ENCODE measurements around the gene CTSS. TPM values are rescaled to one million over a fixed set of nuclear protein-coding genes. Genes with fewer than 3 reads are reported as not detected.

The CTSS gene
- total RNA-seq, 2 experiments from 2014 or later = 38.7 to 40.6 TPM

DNA sequence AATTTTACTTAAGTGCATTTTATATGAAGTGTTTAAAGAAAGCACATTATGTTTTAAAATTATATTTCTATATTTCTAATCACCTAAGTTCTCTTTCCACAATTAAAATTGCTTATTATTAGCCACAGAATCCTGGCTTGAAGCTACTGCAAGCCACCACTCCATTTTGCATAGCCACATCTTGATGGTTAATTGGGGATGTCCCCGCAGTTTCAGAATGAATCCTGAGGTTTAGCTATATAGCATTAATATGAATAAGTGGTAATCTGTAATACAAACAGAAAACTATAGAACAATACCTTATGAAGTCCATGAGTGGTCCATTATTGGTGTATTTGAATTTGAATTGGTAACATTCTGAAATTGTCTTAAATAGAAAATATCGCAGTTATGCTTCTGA lies 57.0 kb downstream of the CTSS start:
- H3K36me3 ChIP-seq (ENCODE audit: insufficient read depth, low read length) = no peaks in the 10 kb centered on the region
- no peak overlapping the region for H2AFZ ChIP-seq (ENCODE audit: low read length)
- POLR2A ChIA-PET = no interaction called here
- no peak overlapping the region for H3K27ac ChIP-seq (ENCODE audit: low read depth, low read length, poor library complexity, severe bottlenecking)
- TF ChIP-seq, protein P1, sequence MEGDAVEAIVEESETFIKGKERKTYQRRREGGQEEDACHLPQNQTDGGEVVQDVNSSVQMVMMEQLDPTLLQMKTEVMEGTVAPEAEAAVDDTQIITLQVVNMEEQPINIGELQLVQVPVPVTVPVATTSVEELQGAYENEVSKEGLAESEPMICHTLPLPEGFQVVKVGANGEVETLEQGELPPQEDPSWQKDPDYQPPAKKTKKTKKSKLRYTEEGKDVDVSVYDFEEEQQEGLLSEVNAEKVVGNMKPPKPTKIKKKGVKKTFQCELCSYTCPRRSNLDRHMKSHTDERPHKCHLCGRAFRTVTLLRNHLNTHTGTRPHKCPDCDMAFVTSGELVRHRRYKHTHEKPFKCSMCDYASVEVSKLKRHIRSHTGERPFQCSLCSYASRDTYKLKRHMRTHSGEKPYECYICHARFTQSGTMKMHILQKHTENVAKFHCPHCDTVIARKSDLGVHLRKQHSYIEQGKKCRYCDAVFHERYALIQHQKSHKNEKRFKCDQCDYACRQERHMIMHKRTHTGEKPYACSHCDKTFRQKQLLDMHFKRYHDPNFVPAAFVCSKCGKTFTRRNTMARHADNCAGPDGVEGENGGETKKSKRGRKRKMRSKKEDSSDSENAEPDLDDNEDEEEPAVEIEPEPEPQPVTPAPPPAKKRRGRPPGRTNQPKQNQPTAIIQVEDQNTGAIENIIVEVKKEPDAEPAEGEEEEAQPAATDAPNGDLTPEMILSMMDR (conservative IDR thresholded peaks at IDR 0.05; ENCODE audit: low read length) = no peak
- no peak for TF ChIP-seq EZH2phosphoT487 (IDR thresholded peaks at IDR 0.05; ENCODE audit: borderline replicate concordance, low read depth, low read length)
- no peaks in the 10 kb centered on the region for H4K20me1 ChIP-seq (ENCODE audit: insufficient read depth, low read length)
- intact Hi-C loops (cut with micrococcal nuclease; ENCODE audit: unreplicated experiment) = no loop called here
- H3K9me2 ChIP-seq (ENCODE audit: insufficient read depth, low read length) = no peaks in the 10 kb centered on the region
- CTCF ChIA-PET (ENCODE audit: unreplicated experiment) = no interaction called here
- no TSS peak for BruUV-seq (replicated peaks)
- no peaks in the 10 kb centered on the region for H3K79me2 ChIP-seq (ENCODE audit: insufficient read depth, low read depth, low read length)
- no peak overlapping the region for H3K4me2 ChIP-seq (ENCODE audit: low read length)
- no peaks in the 10 kb centered on the region for H3K4me1 ChIP-seq (ENCODE audit: insufficient read depth, low read length, poor library complexity, severe bottlenecking)
- H3K4me3 ChIP-seq (ENCODE audit: low read depth, low read length, poor library complexity, severe bottlenecking) = no peak overlapping the region
- H3K9me3 ChIP-seq (ENCODE audit: low read length) = no peaks in the 10 kb centered on the region
- no peak for DNase-seq (ENCODE audit: low spot score)

GRCh38 chr1:150706091-150706490 lies 59.5 kb downstream of the CTSS start:
- Histone ChIP-seq H3K4me2 (ENCODE audit: low read length) (no peak overlapping the region), H3K9me3 (ENCODE audit: low read length) (no peaks in the 10 kb centered on the region), H2AFZ (ENCODE audit: low read length) (no peak overlapping the region), H4K20me1 (ENCODE audit: insufficient read depth, low read length) (no peaks in the 10 kb centered on the region), H3K79me2 (ENCODE audit: insufficient read depth, low read depth, low read length) (no peaks in the 10 kb centered on the region), H3K4me3 (ENCODE audit: low read depth, low read length, poor library complexity, severe bottlenecking) (no peak overlapping the region), H3K4me1 (ENCODE audit: insufficient read depth, low read length, poor library complexity, severe bottlenecking) (no peaks in the 10 kb centered on the region), H3K27ac (ENCODE audit: low read depth, low read length, poor library complexity, severe bottlenecking) (no peak overlapping the region), H3K36me3 (ENCODE audit: insufficient read depth, low read length) (no peaks in the 10 kb centered on the region), H3K9me2 (ENCODE audit: insufficient read depth, low read length) (no peaks in the 10 kb centered on the region)
- intact Hi-C loops (cut with micrococcal nuclease; ENCODE audit: unreplicated experiment) = no loop called here
- ChIA-PET POLR2A (interaction anchor here (0.8 to 1.0 kb wide), 2 partner anchors 9 to 333 kb away, joined by 3 read pairs; partner anchors contain the start of gene GOLPH3L), CTCF (ENCODE audit: unreplicated experiment) (no interaction called here)
- no peak for TF ChIP-seq EZH2phosphoT487 (IDR thresholded peaks at IDR 0.05; ENCODE audit: borderline replicate concordance, low read depth, low read length)
- TF ChIP-seq, protein P1 (conservative IDR thresholded peaks at IDR 0.05; ENCODE audit: low read length) = no peak
- DNase-seq (ENCODE audit: low spot score) = no peak
- no TSS peak for BruUV-seq (replicated peaks)

DNA sequence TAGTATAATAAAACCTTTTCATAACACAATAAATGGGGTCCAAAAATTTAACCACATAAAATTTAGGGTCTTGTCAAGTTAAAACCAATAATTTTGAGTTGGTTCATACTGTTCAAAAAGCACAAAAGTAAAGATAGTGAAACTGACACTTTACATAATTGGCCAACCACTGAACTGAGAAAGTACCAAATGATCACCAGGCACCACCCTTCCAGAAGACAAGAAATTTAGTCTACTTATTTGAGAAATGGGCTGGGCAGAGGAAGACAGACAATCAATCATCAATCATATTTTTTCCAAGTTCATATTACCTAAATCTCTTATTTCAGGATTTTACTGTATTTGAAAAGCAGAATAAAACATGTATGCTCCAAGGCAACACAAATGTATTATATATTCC lies 62.2 kb downstream of the CTSS start:
- CTCF ChIA-PET (ENCODE audit: unreplicated experiment) = no interaction called here
- Histone ChIP-seq H3K79me2 (ENCODE audit: insufficient read depth, low read depth, low read length) (no peaks in the 10 kb centered on the region), H3K4me1 (ENCODE audit: insufficient read depth, low read length, poor library complexity, severe bottlenecking) (peaks cover 5% of the 10 kb centered on the region), H3K27ac (ENCODE audit: low read depth, low read length, poor library complexity, severe bottlenecking) (no peak overlapping the region), H3K36me3 (ENCODE audit: insufficient read depth, low read length) (no peaks in the 10 kb centered on the region), H3K9me2 (ENCODE audit: insufficient read depth, low read length) (no peaks in the 10 kb centered on the region), H3K9me3 (ENCODE audit: low read length) (no peaks in the 10 kb centered on the region), H3K4me3 (ENCODE audit: low read depth, low read length, poor library complexity, severe bottlenecking) (no peak overlapping the region), H4K20me1 (ENCODE audit: insufficient read depth, low read length) (no peaks in the 10 kb centered on the region), H2AFZ (ENCODE audit: low read length) (no peak overlapping the region), H3K4me2 (ENCODE audit: low read length) (no peak overlapping the region)
- no peak for TF ChIP-seq EZH2phosphoT487 (IDR thresholded peaks at IDR 0.05; ENCODE audit: borderline replicate concordance, low read depth, low read length)
- TF ChIP-seq, protein P1 (conservative IDR thresholded peaks at IDR 0.05; ENCODE audit: low read length) = no peak
- POLR2A ChIA-PET = no interaction called here
- DNase-seq (ENCODE audit: low spot score) = no peak
- intact Hi-C loops (cut with micrococcal nuclease; ENCODE audit: unreplicated experiment) = no loop called here
- BruUV-seq (replicated peaks) = no TSS peak

Measured in OCI-LY7 (cell line).